H1 (cell line): ENCODE data around the gene OR1I1. TPM values are rescaled to one million over a fixed set of nuclear protein-coding genes. Genes with fewer than 3 reads are reported as not detected.
"Not testable (repeated sequence)": the region's sequence is repeated elsewhere in the genome, so short reads cannot be mapped to it uniquely, and the experiment has no call there.

Experiments
- CTCF ChIA-PET: fragments of 300-600 bp; sonication (Branson Sonifier 250); formaldehyde crosslinking; loops from one replicate; lab custom pipeline; 2021; ENCODE audit not compliant: partially characterized antibody; lab: Charles Lee
- POLR2A ChIA-PET: fragments of 300-600 bp; sonication (Branson Sonifier 250); formaldehyde crosslinking; loops from one replicate; lab custom pipeline; 2021; ENCODE audit warnings: inconsistent platforms; ENCODE audit not compliant: partially characterized antibody; lab: Charles Lee
- DNase-seq, 2 experiments: peaks; one replicate each; pipeline versions ENCODE4 v3.0.0 to v3.0.0-alpha.2; 2010 to 2022; ENCODE audit warnings: low spot score in 2 of 2, low read depth in 1 of 2, mixed read lengths in 1 of 2
- FAIRE-seq: peaks from 2 replicates; lab custom pipeline; 2011; peaks lifted over from hg19 to GRCh38; lab: Jason Lieb, UNC
- H2AFZ ChIP-seq: 2 replicates; pipeline ENCODE4 v1.8.1; 2012; ENCODE audit warnings: low read length, inconsistent platforms
- H2AK5ac ChIP-seq: 2 replicates; pipeline ENCODE4 v1.6.1; 2013; ENCODE audit warnings: low read depth, low read length
- H2BK120ac ChIP-seq: replicated peaks from 2 replicates; pipeline ENCODE3; 2013; ENCODE audit warnings: low read depth, low read length, inconsistent platforms
- H2BK12ac ChIP-seq: 2 replicates; pipeline ENCODE4 v1.6.1; 2013; ENCODE audit warnings: low read depth, low read length
- H2BK15ac ChIP-seq: 2 replicates; pipeline ENCODE4 v1.6.1; 2013; ENCODE audit warnings: low read length
- H2BK20ac ChIP-seq: 2 replicates; pipeline ENCODE4 v1.6.1; 2013; ENCODE audit warnings: low read length
- H2BK5ac ChIP-seq: 2 replicates; pipeline ENCODE4 v1.6.1; 2013; ENCODE audit warnings: low read depth, low read length
- H3K14ac ChIP-seq: 2 replicates; pipeline ENCODE4 v1.6.1; 2013; ENCODE audit warnings: inconsistent platforms; ENCODE audit not compliant: insufficient read length
- H3K18ac ChIP-seq: 2 replicates; pipeline ENCODE4 v1.6.1; 2013; ENCODE audit warnings: low read length; ENCODE audit errors: extremely low read depth
- H3K23ac ChIP-seq: 2 replicates; pipeline ENCODE4 v1.6.1; 2013; ENCODE audit warnings: inconsistent platforms; ENCODE audit not compliant: insufficient read length
- H3K23me2 ChIP-seq: 2 replicates; pipeline ENCODE4 v1.6.1; 2013; ENCODE audit warnings: low read depth, low read length
- H3K27ac ChIP-seq: 2 replicates; pipeline ENCODE4 v1.6.1; 2011; ENCODE audit warnings: low read depth, low read length, inconsistent platforms
- H3K27me3 ChIP-seq, 4 experiments: replicated peaks in 1 of 4; 1 replicate in 1 of 4; 2 replicates in 3 of 4; pipeline versions ENCODE4 v1.6.1 to v1.8.1; 2011 to 2013; ENCODE audit warnings: low read length in 3 of 4, mild to moderate bottlenecking in 3 of 4, inconsistent platforms in 2 of 4, mixed read lengths in 2 of 4, moderate library complexity in 1 of 4; ENCODE audit not compliant: control insufficient read depth in 3 of 4, insufficient read depth in 3 of 4; ENCODE audit errors: extremely low read depth in 1 of 4
- H3K36me3 ChIP-seq, 4 experiments: 2 replicates each; pipeline versions ENCODE4 v1.6.1 to v1.8.1; 2011 to 2013; ENCODE audit warnings: mild to moderate bottlenecking in 4 of 4, low read length in 3 of 4, moderate library complexity in 2 of 4, control low read depth in 1 of 4, inconsistent platforms in 1 of 4; ENCODE audit not compliant: insufficient read depth in 4 of 4, control insufficient read depth in 2 of 4
- H3K4ac ChIP-seq: replicated peaks from 2 replicates; pipeline ENCODE3; 2013; ENCODE audit warnings: low read length, low read depth, mixed read lengths, inconsistent platforms; ENCODE audit not compliant: insufficient read length
- H3K4me1 ChIP-seq, 4 experiments: replicated peaks in 1 of 4; 1 replicate in 1 of 4; 2 replicates in 3 of 4; pipeline versions ENCODE4 v1.6.1 to v1.8.1; 2011 to 2013; ENCODE audit warnings: low read length in 3 of 4, inconsistent platforms in 2 of 4, mixed read lengths in 1 of 4; ENCODE audit not compliant: insufficient read depth in 4 of 4, control insufficient read depth in 3 of 4
- H3K4me2 ChIP-seq, 2 experiments: 2 replicates each; pipeline versions ENCODE4 v1.6.1 to v1.8.1; 2011 to 2013; ENCODE audit warnings: low read depth in 2 of 2, low read length in 2 of 2, control low read depth in 1 of 2, inconsistent platforms in 1 of 2, mild to moderate bottlenecking in 1 of 2; ENCODE audit not compliant: insufficient read depth in 1 of 2
- H3K4me3 ChIP-seq, 4 experiments: fragments of 200-600, 300-600 bp in 1 of 4; sonication (generic), shearing (Covaris generic), sonication (Bioruptor Twin) in 1 of 4; 2 replicates each; pipeline versions ENCODE4 v1.5.1 to v1.8.1; 2011 to 2016; ENCODE audit warnings: low read length in 4 of 4, low read depth in 3 of 4, control low read depth in 2 of 4, inconsistent platforms in 2 of 4, mild to moderate bottlenecking in 2 of 4, mixed read lengths in 1 of 4, moderate library complexity in 1 of 4; ENCODE audit not compliant: insufficient read depth in 2 of 4; ENCODE audit errors: extremely low read depth in 1 of 4
- H3K56ac ChIP-seq: replicated peaks from 2 replicates; pipeline ENCODE3; 2013; ENCODE audit warnings: low read depth, mild to moderate bottlenecking, mixed read lengths, low read length, inconsistent platforms; ENCODE audit not compliant: insufficient read length
- H3K79me1 ChIP-seq: 2 replicates; pipeline ENCODE4 v1.6.1; 2013; ENCODE audit warnings: low read depth, low read length, control low read depth
- H3K79me2 ChIP-seq, 2 experiments: 2 replicates each; pipeline versions ENCODE4 v1.6.1 to v1.8.1; 2012 to 2013; ENCODE audit warnings: low read length in 2 of 2, mild to moderate bottlenecking in 2 of 2, inconsistent platforms in 1 of 2; ENCODE audit not compliant: insufficient read depth in 2 of 2, control insufficient read depth in 1 of 2
- H3K9ac ChIP-seq, 4 experiments: replicated peaks in 1 of 4; 1 replicate in 1 of 4; 2 replicates in 3 of 4; pipeline versions ENCODE4 v1.6.1 to v1.8.1; 2011 to 2013; ENCODE audit warnings: low read depth in 3 of 4, low read length in 3 of 4, control low read depth in 2 of 4, mild to moderate bottlenecking in 2 of 4, moderate library complexity in 2 of 4, inconsistent platforms in 1 of 4; ENCODE audit errors: extremely low read depth in 1 of 4
- H3K9me3 ChIP-seq, 2 experiments: 2 replicates each; pipeline versions ENCODE4 v1.6.1 to v1.8.1; 2012 to 2013; ENCODE audit warnings: mild to moderate bottlenecking in 2 of 2, moderate library complexity in 2 of 2, control low read depth in 1 of 2, inconsistent platforms in 1 of 2, low read depth in 1 of 2, low read length in 1 of 2, mixed read lengths in 1 of 2; ENCODE audit not compliant: insufficient read depth in 2 of 2
- H4K20me1 ChIP-seq, 2 experiments: replicated peaks in 1 of 2; 2 replicates each; pipeline versions ENCODE3 to v1.8.1; 2011 to 2013; ENCODE audit warnings: inconsistent platforms in 2 of 2, low read length in 2 of 2, mild to moderate bottlenecking in 1 of 2; ENCODE audit not compliant: insufficient read depth in 2 of 2, control insufficient read depth in 1 of 2
- H4K5ac ChIP-seq: 2 replicates; pipeline ENCODE4 v1.6.1; 2013; ENCODE audit warnings: low read length, low read depth, mixed read lengths, inconsistent platforms; ENCODE audit not compliant: insufficient read length
- H4K8ac ChIP-seq: 2 replicates; pipeline ENCODE4 v1.8.0; 2013; ENCODE audit warnings: mild to moderate bottlenecking, moderate library complexity, low read length, inconsistent platforms; ENCODE audit not compliant: insufficient read depth; ENCODE audit errors: extremely low read depth
- H4K91ac ChIP-seq: replicated peaks from 2 replicates; pipeline ENCODE3; 2013; ENCODE audit warnings: low read length, mixed read lengths, inconsistent platforms; ENCODE audit not compliant: insufficient read length
- WGBS, 2 experiments: shearing (Covaris generic) in 1 of 2; methylation state at CpG; one replicate each; pipeline versions ENCODE4 v1.1.6 to v1.1.7; 2013 to 2015; ENCODE audit warnings: low lambda C conversion rate in 2 of 2, mixed read lengths in 2 of 2, inconsistent platforms in 1 of 2, low coverage in 1 of 2, missing lambda C conversion rate in 1 of 2; ENCODE audit not compliant: insufficient replicate concordance in 2 of 2, insufficient coverage in 1 of 2, insufficient read length in 1 of 2; ENCODE audit errors: extremely low coverage in 1 of 2, missing lambda C conversion rate in 1 of 2; 5-methylcytosine and 5-hydroxymethylcytosine counted together
- polyA plus RNA-seq, 7 experiments: library from polyadenylated mRNA; depleted of rRNA in 3 of 7; stranded (reverse) in 5 of 7; unstranded in 2 of 7; fragments of >200 nt in 5 of 7; fragments of 200-250 nt in 2 of 7; gene quantifications; 1 replicate in 5 of 7; 2 replicates in 1 of 7; 4 replicates in 1 of 7; pipeline versions ENCODE4 v1.2.1 to v1.2.3, GENCODE V29; 2011 to 2013; ENCODE audit warnings: missing spikeins in 2 of 7, mixed read lengths in 2 of 7
- total RNA-seq: library from RNA; stranded (reverse); fragmentation: NEBNext Ultra II Directional; extraction: Animal tissue kit (Norgen Biotek cat#: 25700); gene quantifications from 2 replicates; pipeline ENCODE4 v1.2.1, GENCODE V29; 2021

The OR1I1 gene
- total and polyA plus RNA-seq, 2 of the 8 experiments (the other 6 are each of a cell fraction or from before 2014, with no cell fraction given): not detected

DNA sequence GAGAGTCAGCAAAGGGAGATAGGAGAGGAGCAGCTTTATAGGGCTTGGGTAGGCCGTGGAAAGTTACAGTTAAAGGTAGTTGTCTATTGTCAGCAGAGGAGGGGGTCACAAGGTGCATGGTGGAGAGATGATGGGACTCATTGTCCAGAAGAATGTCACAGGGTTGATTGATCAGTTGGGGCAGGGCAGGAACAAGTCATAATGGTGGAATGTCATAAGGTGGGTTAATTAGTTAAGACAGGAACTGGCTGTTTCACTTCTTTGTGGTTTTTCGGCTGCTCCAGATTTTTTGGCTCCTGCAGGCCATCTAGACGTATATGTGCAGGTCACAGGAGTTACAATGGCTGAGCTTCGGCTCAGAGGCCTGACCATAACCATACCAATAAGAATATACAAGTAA, 11.6 kb upstream of the OR1I1 start:
- H3K4ac ChIP-seq, H3K27ac ChIP-seq, H3K9me3 ChIP-seq, H3K23ac ChIP-seq, H2BK5ac ChIP-seq, H2AFZ ChIP-seq, POLR2A ChIA-PET, CTCF ChIA-PET, H2BK20ac ChIP-seq, H3K36me3 ChIP-seq, DNase-seq, H4K8ac ChIP-seq, H3K9ac ChIP-seq, H3K18ac ChIP-seq, H4K20me1 ChIP-seq, H2BK120ac ChIP-seq, H2AK5ac ChIP-seq, H3K4me3 ChIP-seq, H3K79me1 ChIP-seq, H3K4me2 ChIP-seq, H3K56ac ChIP-seq, H2BK12ac ChIP-seq, H3K27me3 ChIP-seq, H4K91ac ChIP-seq, H2BK15ac ChIP-seq, H3K4me1 ChIP-seq, H3K14ac ChIP-seq, FAIRE-seq, H3K23me2 ChIP-seq, H4K5ac ChIP-seq, H3K79me2 ChIP-seq: not testable (repeated sequence)
- 71% methylated on average over 4 of the region's 4 CpGs; no CpG with 5 or more reads in 1 of the 2 experiments for WGBS, 2 experiments
